Measurements from ENCODE around the gene CATSPERD. TPM values are rescaled to one million over a fixed set of nuclear protein-coding genes. Genes with fewer than 3 reads are reported as not detected.
"Not testable (repeated sequence)": the region's sequence is repeated elsewhere in the genome, so short reads cannot be mapped to it uniquely, and the experiment has no call there.

CATSPERD gene
- total RNA-seq, 1 donor from 2014 or later, result not detected

- Histone ChIP-seq H3K36me3 (no peaks in the 10 kb centered on the region), H3K4me3 (no peak overlapping the region), H2AFZ (replicated peaks) (no peak overlapping the region), H3K9me3 (ENCODE audit: low read depth) (no peaks in the 10 kb centered on the region), H3K4me2 (no peak overlapping the region), H3K9ac (no peak overlapping the region), H3K79me2 (ENCODE audit: low read depth) (no peaks in the 10 kb centered on the region), H4K20me1 (ENCODE audit: low read depth) (peaks cover 19% of the 10 kb centered on the region), H3K27me3 (no peaks in the 10 kb centered on the region), H3K27ac (no peak overlapping the region), H3K4me1 (no peaks in the 10 kb centered on the region), H3F3A (ENCODE audit: low read depth) (peaks cover 9% of the 10 kb centered on the region)
- TF ChIP-seq EZH2phosphoT487 (IDR thresholded peaks at IDR 0.05), result no peak
- Mint-ChIP-seq H3K36me3 (peaks cover 15% of the 10 kb centered on the region), H3K27ac (no peak overlapping the region), H3K27me3 (ENCODE audit: insufficient read depth, low read depth) (peaks cover 5% of the 10 kb centered on the region), H3K9me3 (peaks cover 5% of the 10 kb centered on the region), H3K4me1 (no peaks in the 10 kb centered on the region), H3K4me3 (no peak overlapping the region)
- DNase-seq (ENCODE audit: low spot score), result no peak
Observed at GRCh38 chr19:5700455-5701092, 19.9 kb upstream of the CATSPERD start.

- H3K4me3 ChIP-seq; H3K79me2 ChIP-seq (ENCODE audit: low read depth); H3K27me3 ChIP-seq; H3K9ac ChIP-seq; H3K4me2 ChIP-seq; H3K36me3 ChIP-seq; H3K27ac Mint-ChIP-seq; H3K27me3 Mint-ChIP-seq (ENCODE audit: insufficient read depth, low read depth); H2AFZ ChIP-seq (replicated peaks); H3K4me3 Mint-ChIP-seq; H3K4me1 ChIP-seq; H3F3A ChIP-seq (ENCODE audit: low read depth); H3K27ac ChIP-seq; H3K4me1 Mint-ChIP-seq; H3K9me3 Mint-ChIP-seq; H3K9me3 ChIP-seq (ENCODE audit: low read depth); DNase-seq (ENCODE audit: low spot score); H4K20me1 ChIP-seq (ENCODE audit: low read depth): not testable (repeated sequence)
- peaks cover 18% of the 10 kb centered on the region for H3K36me3 Mint-ChIP-seq
Observed at GRCh38 chr19:5702053-5702410, 18.4 kb upstream of the CATSPERD start.

DNA sequence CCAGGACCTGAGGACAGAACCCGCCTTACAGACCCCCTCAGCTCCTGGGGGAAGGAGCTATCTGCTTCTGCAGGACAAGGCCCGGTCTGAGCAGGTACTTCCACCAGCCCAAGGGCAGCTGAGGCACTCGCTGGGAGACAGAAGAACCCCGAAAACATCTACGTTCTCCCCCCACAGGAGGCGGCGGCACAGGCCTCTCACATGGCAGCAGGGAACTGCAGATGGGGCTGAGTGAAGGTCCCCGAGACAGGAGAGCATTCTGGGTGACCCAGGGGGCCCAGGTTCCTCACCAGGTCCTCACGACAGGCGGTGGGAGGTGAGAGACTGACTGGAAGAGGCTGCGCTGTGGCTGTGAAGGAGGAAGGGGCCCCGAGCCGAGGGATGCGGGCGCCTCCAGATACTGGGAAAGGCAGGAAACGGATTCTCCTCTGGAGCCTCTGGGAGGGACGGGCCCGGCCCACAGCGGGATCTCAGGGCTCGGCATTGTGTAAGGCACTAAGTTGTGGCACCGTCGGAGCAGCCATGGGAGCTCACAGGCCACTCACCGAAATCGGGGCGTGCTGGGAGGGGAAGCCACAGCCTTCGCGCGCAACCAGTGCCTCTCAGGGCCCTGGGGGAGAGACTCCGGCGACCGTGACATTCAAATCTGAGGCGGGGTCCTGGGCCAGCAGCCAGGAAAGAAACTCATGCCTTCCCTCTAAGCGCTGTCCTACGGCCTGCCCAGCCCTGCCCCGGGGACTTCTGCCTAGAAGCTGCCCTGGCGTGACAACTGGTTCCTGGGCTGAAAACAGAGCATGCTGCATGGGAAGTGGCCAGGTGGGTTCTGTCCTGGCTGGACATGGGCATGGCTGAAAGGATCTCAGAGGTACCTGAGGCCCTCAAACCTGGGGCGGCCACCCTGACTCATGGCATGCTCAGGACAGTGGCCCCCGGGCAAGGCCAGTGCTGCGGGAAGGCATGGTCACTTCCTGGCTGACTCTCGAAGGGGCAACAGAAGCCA lies 16.3 kb upstream of the CATSPERD start:
- no peak overlapping the region for H3K9ac ChIP-seq
- H3K79me2 ChIP-seq (ENCODE audit: low read depth), result no peaks in the 10 kb centered on the region
- H3K27me3 Mint-ChIP-seq (ENCODE audit: insufficient read depth, low read depth), result peaks cover 4% of the 10 kb centered on the region
- H3K4me2 ChIP-seq, result no peak overlapping the region
- H4K20me1 ChIP-seq (ENCODE audit: low read depth), result no peaks in the 10 kb centered on the region
- H3K9me3 ChIP-seq (ENCODE audit: low read depth), result no peaks in the 10 kb centered on the region
- H3K4me3 ChIP-seq, result no peak overlapping the region
- H3K36me3 Mint-ChIP-seq, result peaks cover 15% of the 10 kb centered on the region
- TF ChIP-seq EZH2phosphoT487 (IDR thresholded peaks at IDR 0.05), result no peak
- TF ChIP-seq, protein P1, sequence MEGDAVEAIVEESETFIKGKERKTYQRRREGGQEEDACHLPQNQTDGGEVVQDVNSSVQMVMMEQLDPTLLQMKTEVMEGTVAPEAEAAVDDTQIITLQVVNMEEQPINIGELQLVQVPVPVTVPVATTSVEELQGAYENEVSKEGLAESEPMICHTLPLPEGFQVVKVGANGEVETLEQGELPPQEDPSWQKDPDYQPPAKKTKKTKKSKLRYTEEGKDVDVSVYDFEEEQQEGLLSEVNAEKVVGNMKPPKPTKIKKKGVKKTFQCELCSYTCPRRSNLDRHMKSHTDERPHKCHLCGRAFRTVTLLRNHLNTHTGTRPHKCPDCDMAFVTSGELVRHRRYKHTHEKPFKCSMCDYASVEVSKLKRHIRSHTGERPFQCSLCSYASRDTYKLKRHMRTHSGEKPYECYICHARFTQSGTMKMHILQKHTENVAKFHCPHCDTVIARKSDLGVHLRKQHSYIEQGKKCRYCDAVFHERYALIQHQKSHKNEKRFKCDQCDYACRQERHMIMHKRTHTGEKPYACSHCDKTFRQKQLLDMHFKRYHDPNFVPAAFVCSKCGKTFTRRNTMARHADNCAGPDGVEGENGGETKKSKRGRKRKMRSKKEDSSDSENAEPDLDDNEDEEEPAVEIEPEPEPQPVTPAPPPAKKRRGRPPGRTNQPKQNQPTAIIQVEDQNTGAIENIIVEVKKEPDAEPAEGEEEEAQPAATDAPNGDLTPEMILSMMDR (IDR thresholded peaks at IDR 0.05), result no peak
- no peak for TF ChIP-seq EZH2 (IDR thresholded peaks at IDR 0.05)
- DNase-seq (ENCODE audit: low spot score), result no peak
- H3K9me3 Mint-ChIP-seq, result peaks cover 5% of the 10 kb centered on the region
- H3K27ac Mint-ChIP-seq, result no peak overlapping the region
- no peaks in the 10 kb centered on the region for H3F3A ChIP-seq (ENCODE audit: low read depth)
- H3K4me1 ChIP-seq, result no peaks in the 10 kb centered on the region
- H3K27me3 ChIP-seq, result no peaks in the 10 kb centered on the region
- no peak overlapping the region for H3K4me3 Mint-ChIP-seq
- H3K4me1 Mint-ChIP-seq, result no peaks in the 10 kb centered on the region
- no peak overlapping the region for H3K27ac ChIP-seq
- H3K36me3 ChIP-seq, result no peaks in the 10 kb centered on the region
- H2AFZ ChIP-seq (replicated peaks), result no peak overlapping the region

GRCh38 chr19:5705552-5705951 lies 14.9 kb upstream of the CATSPERD start:
- no peak for DNase-seq (ENCODE audit: low spot score)
- no peak overlapping the region for H3K9ac ChIP-seq
- H2AFZ ChIP-seq (replicated peaks), result no peak overlapping the region
- no peak overlapping the region for H3K27ac Mint-ChIP-seq
- H4K20me1 ChIP-seq (ENCODE audit: low read depth), result no peaks in the 10 kb centered on the region
- H3K27me3 Mint-ChIP-seq (ENCODE audit: insufficient read depth, low read depth), result peaks cover 3% of the 10 kb centered on the region
- H3K9me3 Mint-ChIP-seq, result peaks cover 5% of the 10 kb centered on the region
- H3K36me3 Mint-ChIP-seq, result peaks cover 14% of the 10 kb centered on the region
- no peak overlapping the region for H3K4me2 ChIP-seq
- H3K4me1 Mint-ChIP-seq, result no peaks in the 10 kb centered on the region
- H3K36me3 ChIP-seq, result no peaks in the 10 kb centered on the region
- H3K79me2 ChIP-seq (ENCODE audit: low read depth), result no peaks in the 10 kb centered on the region
- TF ChIP-seq EZH2 (IDR thresholded peaks at IDR 0.05), result no peak
- no peak for TF ChIP-seq EZH2phosphoT487 (IDR thresholded peaks at IDR 0.05)
- TF ChIP-seq, protein P1 (IDR thresholded peaks at IDR 0.05), result no peak
- no peak overlapping the region for H3K27ac ChIP-seq
- H3K9me3 ChIP-seq (ENCODE audit: low read depth), result no peaks in the 10 kb centered on the region
- H3K27me3 ChIP-seq, result no peaks in the 10 kb centered on the region
- no peaks in the 10 kb centered on the region for H3K4me1 ChIP-seq
- no peaks in the 10 kb centered on the region for H3F3A ChIP-seq (ENCODE audit: low read depth)
- H3K4me3 Mint-ChIP-seq, result no peak overlapping the region
- no peak overlapping the region for H3K4me3 ChIP-seq
